ENCODE measurements around the gene KIF18B.
A peak's percentile ranks its signal among the peaks of the same experiment; 100 is the strongest.

GRCh38 chr17:44911133-44912001, 36.2 kb downstream of the KIF18B start:
- TF ChIP-seq POLR2A (IDR thresholded peaks at IDR 0.05) (no peak), CTCF (IDR thresholded peaks at IDR 0.05) (peak; percentile 24 to 64 (median 44))
